ENCODE results near the gene PRSS2.

The PRSS2 gene

DNA sequence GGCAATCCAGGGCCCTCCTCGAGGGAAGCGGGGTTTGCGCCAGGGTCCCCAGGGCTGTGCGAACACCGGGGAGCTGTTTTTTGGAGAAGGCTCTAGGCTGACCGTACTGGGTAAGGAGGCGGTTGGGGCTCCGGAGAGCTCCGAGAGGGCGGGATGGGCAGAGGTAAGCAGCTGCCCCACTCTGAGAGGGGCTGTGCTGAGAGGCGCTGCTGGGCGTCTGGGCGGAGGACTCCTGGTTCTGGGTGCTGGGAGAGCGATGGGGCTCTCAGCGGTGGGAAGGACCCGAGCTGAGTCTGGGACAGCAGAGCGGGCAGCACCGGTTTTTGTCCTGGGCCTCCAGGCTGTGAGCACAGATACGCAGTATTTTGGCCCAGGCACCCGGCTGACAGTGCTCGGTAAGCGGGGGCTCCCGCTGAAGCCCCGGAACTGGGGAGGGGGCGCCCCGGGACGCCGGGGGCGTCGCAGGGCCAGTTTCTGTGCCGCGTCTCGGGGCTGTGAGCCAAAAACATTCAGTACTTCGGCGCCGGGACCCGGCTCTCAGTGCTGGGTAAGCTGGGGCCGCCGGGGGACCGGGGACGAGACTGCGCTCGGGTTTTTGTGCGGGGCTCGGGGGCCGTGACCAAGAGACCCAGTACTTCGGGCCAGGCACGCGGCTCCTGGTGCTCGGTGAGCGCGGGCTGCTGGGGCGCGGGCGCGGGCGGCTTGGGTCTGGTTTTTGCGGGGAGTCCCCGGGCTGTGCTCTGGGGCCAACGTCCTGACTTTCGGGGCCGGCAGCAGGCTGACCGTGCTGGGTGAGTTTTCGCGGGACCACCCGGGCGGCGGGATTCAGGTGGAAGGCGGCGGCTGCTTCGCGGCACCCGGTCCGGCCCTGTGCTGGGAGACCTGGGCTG is 26.0 kb downstream of the PRSS2 start:
- no peaks in the 10 kb centered on the region for H3K9me3 Mint-ChIP-seq
- DNase-seq (ENCODE audit: low spot score in 2 of 2): peak; percentile 18 to 51

DNA sequence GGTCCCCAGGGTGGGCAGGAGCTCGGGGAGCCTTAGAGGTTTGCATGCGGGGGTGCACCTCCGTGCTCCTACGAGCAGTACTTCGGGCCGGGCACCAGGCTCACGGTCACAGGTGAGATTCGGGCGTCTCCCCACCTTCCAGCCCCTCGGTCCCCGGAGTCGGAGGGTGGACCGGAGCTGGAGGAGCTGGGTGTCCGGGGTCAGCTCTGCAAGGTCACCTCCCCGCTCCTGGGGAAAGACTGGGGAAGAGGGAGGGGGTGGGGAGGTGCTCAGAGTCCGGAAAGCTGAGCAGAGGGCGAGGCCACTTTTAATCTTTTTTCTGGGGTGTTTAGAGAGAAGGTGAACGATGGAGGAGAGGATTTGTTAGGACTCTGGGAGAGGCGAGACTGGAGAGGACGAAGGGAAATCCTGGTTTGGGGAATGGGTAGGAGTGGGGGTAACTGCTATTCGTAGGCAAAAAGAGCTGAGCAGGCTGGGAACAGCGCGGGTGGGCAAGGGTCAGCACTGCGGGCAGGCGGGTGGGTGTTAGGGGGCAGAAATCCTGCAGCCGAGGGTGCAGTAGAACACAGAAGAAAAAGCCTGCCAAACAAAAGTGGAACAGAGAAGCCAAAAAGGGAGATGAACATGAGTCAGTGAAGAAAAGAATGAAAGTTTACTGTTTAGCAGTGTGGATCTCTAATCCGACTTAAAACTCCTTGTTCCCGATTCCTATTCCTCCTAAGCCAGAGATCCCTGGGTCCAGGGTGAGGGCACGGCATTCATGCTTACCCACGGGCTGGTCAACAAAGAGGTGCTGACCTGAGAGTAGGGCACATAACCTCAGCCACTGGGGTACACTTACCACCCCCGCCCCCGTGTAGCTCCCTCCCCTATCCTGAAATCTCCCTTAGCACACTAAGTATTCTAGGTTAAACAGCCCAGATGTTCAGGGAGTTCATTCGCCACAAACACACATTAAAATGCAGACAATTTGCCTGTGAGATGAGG is 26.9 kb downstream of the PRSS2 start:
- peaks cover 72% of the 10 kb centered on the region for H3K4me1 Mint-ChIP-seq
- H3K4me3 Mint-ChIP-seq: peak overlapping the region; percentile 98
- DNase-seq (ENCODE audit: low spot score in 2 of 2) (peak in 1 of 2 donors; percentile 41), ATAC-seq (ENCODE audit: low read depth) (peak; percentile 47)
- H3K36me3 Mint-ChIP-seq: peaks cover 37% of the 10 kb centered on the region
- no peaks in the 10 kb centered on the region for H3K27me3 Mint-ChIP-seq
- no peaks in the 10 kb centered on the region for H3K9me3 Mint-ChIP-seq
- H3K27ac Mint-ChIP-seq: peak overlapping the region; percentile 98

More for the DNA sequence above, 26.0 kb downstream of the PRSS2 start:
- Mint-ChIP-seq H3K4me1 (peaks cover 70% of the 10 kb centered on the region), H3K4me3 (peak overlapping the region; percentile 98), H3K27me3 (no peaks in the 10 kb centered on the region), H3K36me3 (peaks cover 28% of the 10 kb centered on the region), H3K27ac (peak overlapping the region; percentile 98)
- ATAC-seq (ENCODE audit: low read depth): peak; percentile 42

DNA sequence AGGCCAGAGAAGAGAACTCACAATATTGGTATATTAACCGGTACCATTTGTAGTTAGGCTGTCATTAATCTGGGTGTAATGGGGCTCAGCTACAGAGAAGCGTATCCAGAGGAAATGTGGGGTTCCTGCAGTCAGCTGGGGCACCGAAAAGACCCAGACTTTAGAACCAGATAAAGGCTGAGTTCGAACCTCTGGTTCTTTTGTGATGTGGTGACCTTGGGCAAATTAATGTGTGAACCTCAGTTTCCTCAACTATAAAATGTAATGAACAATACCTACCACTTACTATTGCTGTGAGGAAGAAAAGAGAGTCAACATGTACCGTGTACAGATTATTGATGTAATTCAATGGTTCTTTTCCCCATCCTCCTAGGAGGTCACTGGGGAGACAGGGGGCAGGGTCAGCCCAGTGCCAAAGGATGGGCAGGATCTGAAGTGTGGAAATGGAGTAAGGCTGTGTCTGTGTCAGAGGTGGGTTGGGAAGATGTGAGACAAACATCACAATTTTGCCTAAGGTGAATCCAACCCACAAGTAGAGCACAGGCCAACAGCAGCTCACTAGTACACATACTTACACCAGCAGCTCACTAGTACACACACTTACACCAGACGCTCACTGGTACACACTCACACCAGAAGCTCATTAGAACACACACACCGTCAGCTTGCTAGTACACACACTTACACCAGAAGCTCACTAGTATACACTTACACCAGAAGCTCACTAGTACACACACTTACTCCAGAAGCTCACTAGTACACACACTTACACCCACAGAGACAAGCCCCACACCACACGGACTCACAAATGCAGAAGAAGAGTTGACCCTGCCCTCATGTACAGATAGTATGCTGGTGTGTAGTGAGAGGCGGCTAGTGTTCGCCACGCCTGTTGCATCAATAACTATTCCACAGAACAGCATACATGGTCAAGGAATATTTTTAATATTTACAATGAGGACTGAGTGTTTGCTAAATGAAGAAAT is 28.0 kb downstream of the PRSS2 start:
- H3K36me3 Mint-ChIP-seq: peaks cover 44% of the 10 kb centered on the region
- H3K27me3 Mint-ChIP-seq: no peaks in the 10 kb centered on the region
- H3K4me1 Mint-ChIP-seq: peaks cover 68% of the 10 kb centered on the region
- DNase-seq (ENCODE audit: low spot score in 2 of 2) (peak in 1 of 2 donors; percentile 9), ATAC-seq (ENCODE audit: low read depth) (peak; percentile 18)
- H3K4me3 Mint-ChIP-seq: peak overlapping the region; percentile 98
- no peaks in the 10 kb centered on the region for H3K9me3 Mint-ChIP-seq
- H3K27ac Mint-ChIP-seq: peak overlapping the region; percentile 98

DNA sequence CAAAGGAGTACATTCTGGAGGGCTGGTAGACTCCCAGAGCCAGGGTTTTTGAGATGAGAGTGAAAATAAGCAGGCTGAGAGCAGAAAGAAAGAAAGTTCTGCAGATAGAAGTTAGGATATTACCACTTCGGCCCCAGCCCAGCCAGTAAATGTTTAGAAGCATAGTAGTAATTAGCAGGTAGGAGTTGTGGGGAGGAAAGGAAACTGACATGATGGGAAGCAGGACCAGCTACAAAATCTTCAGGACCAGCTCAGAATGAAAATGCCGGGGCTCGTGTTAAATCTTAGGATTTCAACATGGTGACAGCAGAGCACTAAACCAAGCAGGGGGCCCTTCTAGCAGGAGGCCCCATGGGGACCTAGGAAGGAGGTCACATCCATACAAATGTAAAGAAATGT is 28.7 kb downstream of the PRSS2 start:
- Mint-ChIP-seq H3K9me3 (no peaks in the 10 kb centered on the region), H3K36me3 (peaks cover 48% of the 10 kb centered on the region), H3K4me1 (peaks cover 69% of the 10 kb centered on the region), H3K4me3 (peak overlapping the region; percentile 98), H3K27me3 (no peaks in the 10 kb centered on the region), H3K27ac (peak overlapping the region; percentile 98)
- ATAC-seq (ENCODE audit: low read depth) (no peak), DNase-seq (ENCODE audit: low spot score in 2 of 2) (peak in 1 of 2 donors; percentile 6)

DNA sequence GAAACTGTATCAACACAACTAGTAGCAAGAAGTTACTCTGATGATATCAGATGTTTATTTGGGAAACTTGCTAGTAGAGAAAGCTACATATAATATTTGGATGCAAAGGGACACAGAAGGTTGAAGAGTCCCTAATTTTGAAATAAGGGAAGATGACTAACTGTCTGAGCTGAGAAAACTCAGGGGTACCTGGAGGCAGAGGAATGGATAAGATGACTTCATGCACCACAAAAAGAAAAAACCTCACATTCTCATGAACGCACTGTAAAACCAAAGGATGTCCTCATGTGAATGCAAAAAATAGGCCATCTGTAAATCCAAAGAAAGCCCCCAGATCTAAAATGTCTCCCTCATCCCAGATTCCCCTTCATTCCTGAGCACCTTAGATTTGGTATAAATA is 29.3 kb downstream of the PRSS2 start:
- H3K36me3 Mint-ChIP-seq: peaks cover 52% of the 10 kb centered on the region

DNA sequence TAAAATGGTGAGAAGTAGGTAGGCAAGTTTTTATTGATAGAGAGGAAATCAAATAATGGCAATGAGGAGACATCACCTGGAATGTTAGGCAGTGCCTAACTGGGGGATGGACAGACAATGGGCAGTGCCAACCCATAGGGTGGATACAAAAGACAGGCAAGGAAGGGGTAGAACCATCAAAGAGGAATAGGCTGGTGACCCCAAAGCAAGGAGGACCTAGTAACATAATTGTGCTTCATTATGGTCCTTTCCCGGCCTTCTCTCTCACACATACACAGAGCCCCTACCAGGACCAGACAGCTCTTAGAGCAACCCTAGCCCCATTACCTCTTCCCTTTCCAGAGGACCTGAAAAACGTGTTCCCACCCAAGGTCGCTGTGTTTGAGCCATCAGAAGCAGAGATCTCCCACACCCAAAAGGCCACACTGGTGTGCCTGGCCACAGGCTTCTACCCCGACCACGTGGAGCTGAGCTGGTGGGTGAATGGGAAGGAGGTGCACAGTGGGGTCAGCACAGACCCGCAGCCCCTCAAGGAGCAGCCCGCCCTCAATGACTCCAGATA is 30.0 kb downstream of the PRSS2 start:
- H3K27me3 Mint-ChIP-seq: no peaks in the 10 kb centered on the region
- H3K9me3 Mint-ChIP-seq: no peaks in the 10 kb centered on the region
- no peak for ATAC-seq (ENCODE audit: low read depth)
- H3K36me3 Mint-ChIP-seq: peaks cover 53% of the 10 kb centered on the region
- peaks cover 69% of the 10 kb centered on the region for H3K4me1 Mint-ChIP-seq
- H3K27ac Mint-ChIP-seq: peak overlapping the region; percentile 98
- DNase-seq (ENCODE audit: low spot score in 2 of 2): peak in 1 of 2 donors; percentile 8
- no peak overlapping the region for H3K4me3 Mint-ChIP-seq

More for the DNA sequence above, 29.3 kb downstream of the PRSS2 start:
- no peak for ATAC-seq (ENCODE audit: low read depth)
- peaks cover 69% of the 10 kb centered on the region for H3K4me1 Mint-ChIP-seq
- no peaks in the 10 kb centered on the region for H3K27me3 Mint-ChIP-seq
- no peak for DNase-seq (ENCODE audit: low spot score in 2 of 2)
- H3K9me3 Mint-ChIP-seq: no peaks in the 10 kb centered on the region
- peak overlapping the region; percentile 98 for H3K27ac Mint-ChIP-seq
- H3K4me3 Mint-ChIP-seq: peak overlapping the region; percentile 98

DNA sequence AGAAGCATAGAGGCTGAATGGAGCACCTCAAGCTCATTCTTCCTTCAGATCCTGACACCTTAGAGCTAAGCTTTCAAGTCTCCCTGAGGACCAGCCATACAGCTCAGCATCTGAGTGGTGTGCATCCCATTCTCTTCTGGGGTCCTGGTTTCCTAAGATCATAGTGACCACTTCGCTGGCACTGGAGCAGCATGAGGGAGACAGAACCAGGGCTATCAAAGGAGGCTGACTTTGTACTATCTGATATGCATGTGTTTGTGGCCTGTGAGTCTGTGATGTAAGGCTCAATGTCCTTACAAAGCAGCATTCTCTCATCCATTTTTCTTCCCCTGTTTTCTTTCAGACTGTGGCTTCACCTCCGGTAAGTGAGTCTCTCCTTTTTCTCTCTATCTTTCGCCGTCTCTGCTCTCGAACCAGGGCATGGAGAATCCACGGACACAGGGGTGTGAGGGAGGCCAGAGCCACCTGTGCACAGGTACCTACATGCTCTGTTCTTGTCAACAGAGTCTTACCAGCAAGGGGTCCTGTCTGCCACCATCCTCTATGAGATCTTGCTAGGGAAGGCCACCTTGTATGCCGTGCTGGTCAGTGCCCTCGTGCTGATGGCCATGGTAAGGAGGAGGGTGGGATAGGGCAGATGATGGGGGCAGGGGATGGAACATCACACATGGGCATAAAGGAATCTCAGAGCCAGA is 31.0 kb downstream of the PRSS2 start:
- H3K4me1 Mint-ChIP-seq: peaks cover 70% of the 10 kb centered on the region
- no peak overlapping the region for H3K4me3 Mint-ChIP-seq
- H3K27me3 Mint-ChIP-seq: no peaks in the 10 kb centered on the region
- H3K36me3 Mint-ChIP-seq: peaks cover 53% of the 10 kb centered on the region
- H3K27ac Mint-ChIP-seq: peak overlapping the region; percentile 99
- no peak for ATAC-seq (ENCODE audit: low read depth)
- peak in 1 of 2 donors; percentile 9 for DNase-seq (ENCODE audit: low spot score in 2 of 2)
- H3K9me3 Mint-ChIP-seq: no peaks in the 10 kb centered on the region

DNA sequence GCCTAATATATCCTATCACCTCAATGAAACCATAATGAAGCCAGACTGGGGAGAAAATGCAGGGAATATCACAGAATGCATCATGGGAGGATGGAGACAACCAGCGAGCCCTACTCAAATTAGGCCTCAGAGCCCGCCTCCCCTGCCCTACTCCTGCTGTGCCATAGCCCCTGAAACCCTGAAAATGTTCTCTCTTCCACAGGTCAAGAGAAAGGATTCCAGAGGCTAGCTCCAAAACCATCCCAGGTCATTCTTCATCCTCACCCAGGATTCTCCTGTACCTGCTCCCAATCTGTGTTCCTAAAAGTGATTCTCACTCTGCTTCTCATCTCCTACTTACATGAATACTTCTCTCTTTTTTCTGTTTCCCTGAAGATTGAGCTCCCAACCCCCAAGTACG is 31.5 kb downstream of the PRSS2 start:
- ATAC-seq (ENCODE audit: low read depth): no peak
- Mint-ChIP-seq H3K36me3 (peaks cover 55% of the 10 kb centered on the region), H3K27me3 (no peaks in the 10 kb centered on the region), H3K27ac (peak overlapping the region; percentile 99), H3K4me3 (no peak overlapping the region), H3K9me3 (no peaks in the 10 kb centered on the region), H3K4me1 (peaks cover 76% of the 10 kb centered on the region)
- DNase-seq (ENCODE audit: low spot score in 2 of 2): peak in 1 of 2 donors; percentile 3

DNA sequence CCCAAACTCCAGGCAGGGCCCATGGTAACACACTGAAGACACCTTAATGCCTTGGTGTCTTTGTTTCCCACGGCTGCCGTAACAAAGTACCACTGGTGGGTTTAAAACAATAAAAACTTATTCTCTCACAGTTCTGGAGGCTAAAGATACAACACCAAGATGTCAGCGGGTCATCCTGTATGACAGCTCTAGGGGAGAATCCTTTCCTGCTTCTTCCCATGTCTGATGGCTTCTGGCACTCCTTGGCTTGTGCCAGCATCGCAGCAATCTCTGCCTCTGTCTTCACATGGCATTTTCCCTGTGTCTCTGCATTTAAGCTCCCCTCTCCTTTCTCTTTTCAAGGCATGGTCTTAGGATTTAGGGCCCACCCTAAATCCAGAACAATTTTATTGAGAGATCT is 33.1 kb downstream of the PRSS2 start:
- Mint-ChIP-seq H3K9me3 (no peaks in the 10 kb centered on the region), H3K27me3 (no peaks in the 10 kb centered on the region), H3K27ac (peak overlapping the region; percentile 99), H3K4me3 (no peak overlapping the region), H3K36me3 (peaks cover 49% of the 10 kb centered on the region), H3K4me1 (peaks cover 77% of the 10 kb centered on the region)
- no peak for DNase-seq (ENCODE audit: low spot score in 2 of 2)
- ATAC-seq (ENCODE audit: low read depth): no peak

DNA sequence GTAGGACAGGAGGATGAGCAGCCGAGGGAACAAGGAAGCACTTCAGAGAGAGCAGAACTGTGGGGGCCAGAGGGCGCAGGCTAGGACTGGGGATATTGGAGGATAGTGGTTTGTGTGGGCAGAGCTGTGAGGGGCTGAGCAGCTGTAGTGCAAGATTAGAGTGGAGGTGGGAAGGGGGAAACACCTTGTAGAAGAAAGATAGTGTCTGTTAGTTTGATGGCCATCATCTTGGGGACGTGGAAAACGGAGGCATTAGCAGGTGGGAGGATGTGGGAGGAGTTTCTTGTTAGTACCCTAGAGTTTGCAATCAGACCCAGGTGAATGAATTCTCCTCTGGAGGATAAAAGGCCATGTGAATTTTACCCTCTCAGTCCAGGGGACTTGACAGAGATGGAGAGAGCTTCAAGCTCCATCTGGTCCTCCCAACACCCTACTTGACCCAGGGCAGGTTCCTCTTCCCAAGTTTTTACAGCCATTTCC is 34.0 kb downstream of the PRSS2 start:
- ATAC-seq (ENCODE audit: low read depth) (no peak), DNase-seq (ENCODE audit: low spot score in 2 of 2) (no peak)
- H3K9me3 Mint-ChIP-seq: no peaks in the 10 kb centered on the region
- H3K4me1 Mint-ChIP-seq: peaks cover 76% of the 10 kb centered on the region
- peak overlapping the region; percentile 12 for H3K4me3 Mint-ChIP-seq
- peaks cover 41% of the 10 kb centered on the region for H3K36me3 Mint-ChIP-seq
- no peaks in the 10 kb centered on the region for H3K27me3 Mint-ChIP-seq
- H3K27ac Mint-ChIP-seq: peak overlapping the region; percentile 99

DNA sequence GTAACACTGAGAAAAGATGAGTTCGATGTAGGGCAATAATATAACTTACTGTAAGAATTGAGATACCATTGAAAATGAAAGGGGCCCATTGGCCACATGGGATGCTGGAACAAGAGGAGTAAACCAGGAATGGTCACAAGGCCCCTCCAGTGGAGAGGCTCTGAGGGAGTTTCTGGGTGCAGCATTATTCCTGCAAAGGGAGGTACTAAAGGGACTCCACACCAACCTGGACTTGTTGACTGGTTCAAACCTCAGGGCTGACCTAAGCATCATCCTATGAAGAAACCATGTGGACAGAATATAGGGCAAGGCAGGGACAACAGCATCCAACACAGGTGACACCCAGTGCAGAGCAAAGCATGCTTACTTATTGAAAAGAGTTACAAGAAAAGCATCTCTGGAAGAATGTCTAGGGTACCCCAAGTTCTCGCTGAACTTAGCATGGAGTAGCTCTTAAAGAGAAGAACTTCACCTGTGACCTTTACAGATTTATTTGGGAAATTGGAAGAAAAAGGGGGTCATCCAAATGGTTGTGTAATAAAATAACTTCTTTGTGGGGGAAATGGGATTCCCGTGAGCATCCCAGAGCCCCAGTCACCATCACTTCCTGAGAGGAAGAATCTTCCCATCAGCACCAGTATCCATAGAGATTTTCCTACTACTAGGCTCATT is 34.7 kb downstream of the PRSS2 start:
- H3K27ac Mint-ChIP-seq: peak overlapping the region; percentile 99
- no peaks in the 10 kb centered on the region for H3K27me3 Mint-ChIP-seq
- H3K9me3 Mint-ChIP-seq: no peaks in the 10 kb centered on the region
- ATAC-seq (ENCODE audit: low read depth) (no peak), DNase-seq (ENCODE audit: low spot score in 2 of 2) (no peak)
- peaks cover 75% of the 10 kb centered on the region for H3K4me1 Mint-ChIP-seq
- H3K36me3 Mint-ChIP-seq: peaks cover 37% of the 10 kb centered on the region
- H3K4me3 Mint-ChIP-seq: no peak overlapping the region

DNA sequence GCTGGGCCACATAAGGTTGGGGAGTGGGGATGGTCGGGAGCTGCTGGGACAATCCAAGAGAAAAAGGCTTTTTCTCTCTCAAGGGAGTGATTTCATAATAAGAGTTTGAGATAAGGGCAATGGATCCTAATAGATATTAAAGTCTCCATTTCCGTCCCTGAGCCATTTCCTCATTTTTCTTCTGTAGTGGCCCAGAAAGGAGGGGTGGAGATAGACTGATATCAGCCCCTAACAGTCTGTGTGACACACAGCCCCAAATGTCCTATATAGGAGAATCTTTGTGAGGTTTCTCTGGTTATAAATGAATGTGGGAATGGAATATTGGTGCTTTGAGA is 35.2 kb downstream of the PRSS2 start:
- Mint-ChIP-seq H3K4me3 (no peak overlapping the region), H3K4me1 (peaks cover 72% of the 10 kb centered on the region)

More for the DNA sequence above, 35.2 kb downstream of the PRSS2 start:
- no peak for ATAC-seq (ENCODE audit: low read depth)
- no peak for DNase-seq (ENCODE audit: low spot score in 2 of 2)
- no peaks in the 10 kb centered on the region for H3K27me3 Mint-ChIP-seq
- peaks cover 31% of the 10 kb centered on the region for H3K36me3 Mint-ChIP-seq
- no peaks in the 10 kb centered on the region for H3K9me3 Mint-ChIP-seq
- H3K27ac Mint-ChIP-seq: peak overlapping the region; percentile 99

All from memory B cell (primary cell).